ENCODE results near the gene SLC25A25. TPM values are rescaled to one million over a fixed set of nuclear protein-coding genes. Genes with fewer than 3 reads are reported as not detected.

Gene SLC25A25
- total RNA-seq, 1 experiment from 2014 or later, result 15.5 TPM

GRCh38 chr9:128155736-128156500, 87.9 kb downstream of the SLC25A25 start:
- DNase-seq (ENCODE audit: extremely low read depth, low read depth), result no peak

Other genes starting within 250 kb of the SLC25A25 start
- gene ENG, start 213.6 kb upstream of the SLC25A25 start, total RNA-seq (2014; rRNA removed; shearing (Covaris generic)), result 11.5 and 12.9 TPM in 2 replicates
- gene AK1, start 190.6 kb upstream of the SLC25A25 start, total RNA-seq (2014; rRNA removed; shearing (Covaris generic)), result 36.9 and 41.9 TPM in 2 replicates
- 6.5 and 12.8 TPM in 2 replicates for gene ST6GALNAC6, start 168.6 kb upstream of the SLC25A25 start, total RNA-seq (2014; rRNA removed; shearing (Covaris generic))
- 33.3 and 36.2 TPM in 2 replicates for gene ST6GALNAC4, start 151.2 kb upstream of the SLC25A25 start, total RNA-seq (2014; rRNA removed; shearing (Covaris generic))
- gene PIP5KL1, start 137.5 kb upstream of the SLC25A25 start, total RNA-seq (2014; rRNA removed; shearing (Covaris generic)), result 2.8 and 4.5 TPM in 2 replicates
- 31.1 and 39.5 TPM in 2 replicates for gene DPM2, start 130.4 kb upstream of the SLC25A25 start, total RNA-seq (2014; rRNA removed; shearing (Covaris generic))
- gene EEIG1, start 87.2 kb upstream of the SLC25A25 start, total RNA-seq (2014; rRNA removed; shearing (Covaris generic)), result 9.2 and 12.2 TPM in 2 replicates
- 9.9 and 10.6 TPM in 2 replicates for gene NAIF1, start 912 bp upstream of the SLC25A25 start, total RNA-seq (2014; rRNA removed; shearing (Covaris generic))
- gene PTGES2, start 59.5 kb downstream of the SLC25A25 start, total RNA-seq (2014; rRNA removed; shearing (Covaris generic)), result 76.6 and 80.3 TPM in 2 replicates
- not detected in 2 replicates for gene LCN2, start 81.2 kb downstream of the SLC25A25 start, total RNA-seq (2014; rRNA removed; shearing (Covaris generic))
- gene BBLN, start 92.0 kb downstream of the SLC25A25 start, total RNA-seq (2014; rRNA removed; shearing (Covaris generic)), result 86.7 and 113 TPM in 2 replicates
- 51.0 and 56.6 TPM in 2 replicates for gene CIZ1, start 123.3 kb downstream of the SLC25A25 start, total RNA-seq (2014; rRNA removed; shearing (Covaris generic))
- 1.0 and 1.2 TPM in 2 replicates for gene DNM1, start 135.1 kb downstream of the SLC25A25 start, total RNA-seq (2014; rRNA removed; shearing (Covaris generic))
- gene GOLGA2, start 207.8 kb downstream of the SLC25A25 start, total RNA-seq (2014; rRNA removed; shearing (Covaris generic)), result 47.4 and 65.4 TPM in 2 replicates
- gene SWI5, start 208.0 kb downstream of the SLC25A25 start, total RNA-seq (2014; rRNA removed; shearing (Covaris generic)), result 48.0 and 54.0 TPM in 2 replicates

Measured in NCI-H460 (cell line).